Measurements from ENCODE around the gene IKZF2.

The IKZF2 gene

GRCh38 chr2:212970132-212970531 is 181.3 kb downstream of the IKZF2 start:
- Histone ChIP-seq H2AFZ (ENCODE audit: low read length) (no peak overlapping the region), H4K20me1 (ENCODE audit: insufficient read depth, low read length, poor library complexity, severe bottlenecking) (no peaks in the 10 kb centered on the region), H3K36me3 (ENCODE audit: insufficient read depth, low read length) (peaks cover 17% of the 10 kb centered on the region; the same call in 1 of the 2 replicates)

GRCh38 chr2:212968284-212969081 is 182.9 kb downstream of the IKZF2 start:
- Histone ChIP-seq H3K9me3 (ENCODE audit: insufficient read depth, low read depth, low read length) (no peaks in the 10 kb centered on the region), H4K20me1 (ENCODE audit: insufficient read depth, low read length, poor library complexity, severe bottlenecking) (no peaks in the 10 kb centered on the region), H3K4me2 (ENCODE audit: low read depth, low read length, poor library complexity, severe bottlenecking) (peak overlapping the region; percentile 9), H3K36me3 (ENCODE audit: insufficient read depth, low read length) (peaks cover 8% of the 10 kb centered on the region; the same call in 1 of the 2 replicates), H3K9ac (ENCODE audit: low read depth, low read length, poor library complexity, severe bottlenecking) (peak overlapping the region; percentile 48), H3F3A (ENCODE audit: low read depth) (no peaks in the 10 kb centered on the region), H3K79me2 (ENCODE audit: insufficient read depth, low read length) (no peaks in the 10 kb centered on the region), H3K4me1 (ENCODE audit: insufficient read depth, low read length, poor library complexity, severe bottlenecking) (peaks cover 46% of the 10 kb centered on the region), H2AFZ (ENCODE audit: low read length) (no peak overlapping the region), H3K4me3 (ENCODE audit: low read length, poor library complexity, severe bottlenecking) (no peak overlapping the region), H3K9me2 (replicated peaks; ENCODE audit: low read depth, low read length) (no peaks in the 10 kb centered on the region), H3K27me3 (ENCODE audit: insufficient read depth, low read length, poor library complexity, severe bottlenecking) (no peaks in the 10 kb centered on the region)
- TF ChIP-seq CTCF (conservative IDR thresholded peaks at IDR 0.05; ENCODE audit: low read length) (no peak), EZH2phosphoT487 (IDR thresholded peaks at IDR 0.05; ENCODE audit: borderline replicate concordance) (no peak)

More at GRCh38 chr2:212970132-212970531, 181.3 kb downstream of the IKZF2 start:
- H3F3A ChIP-seq (ENCODE audit: low read depth), result no peaks in the 10 kb centered on the region
- H3K9me2 ChIP-seq (replicated peaks; ENCODE audit: low read depth, low read length), result no peaks in the 10 kb centered on the region
- no peaks in the 10 kb centered on the region for H3K9me3 ChIP-seq (ENCODE audit: insufficient read depth, low read depth, low read length)
- no peak overlapping the region for H3K4me3 ChIP-seq (ENCODE audit: low read length, poor library complexity, severe bottlenecking)
- peaks cover 58% of the 10 kb centered on the region for H3K4me1 ChIP-seq (ENCODE audit: insufficient read depth, low read length, poor library complexity, severe bottlenecking)
- no peaks in the 10 kb centered on the region for H3K79me2 ChIP-seq (ENCODE audit: insufficient read depth, low read length)
- TF ChIP-seq CTCF (conservative IDR thresholded peaks at IDR 0.05; ENCODE audit: low read length) (no peak), EZH2phosphoT487 (IDR thresholded peaks at IDR 0.05; ENCODE audit: borderline replicate concordance) (no peak)
- H3K4me2 ChIP-seq (ENCODE audit: low read depth, low read length, poor library complexity, severe bottlenecking), result no peak overlapping the region
- H3K27me3 ChIP-seq (ENCODE audit: insufficient read depth, low read length, poor library complexity, severe bottlenecking), result no peaks in the 10 kb centered on the region
- H3K9ac ChIP-seq (ENCODE audit: low read depth, low read length, poor library complexity, severe bottlenecking), result peak overlapping the region; percentile 48

GRCh38 chr2:212966884-212967283 is 184.5 kb downstream of the IKZF2 start:
- Histone ChIP-seq H4K20me1 (ENCODE audit: insufficient read depth, low read length, poor library complexity, severe bottlenecking) (no peaks in the 10 kb centered on the region), H3K4me1 (ENCODE audit: insufficient read depth, low read length, poor library complexity, severe bottlenecking) (peaks cover 50% of the 10 kb centered on the region), H3K9ac (ENCODE audit: low read depth, low read length, poor library complexity, severe bottlenecking) (no peak overlapping the region), H3K79me2 (ENCODE audit: insufficient read depth, low read length) (0 out of 2 replicates have a peak, but pooled peaks cover 7% of the 10 kb centered on the region), H3K9me2 (replicated peaks; ENCODE audit: low read depth, low read length) (no peaks in the 10 kb centered on the region), H3K27me3 (ENCODE audit: insufficient read depth, low read length, poor library complexity, severe bottlenecking) (no peaks in the 10 kb centered on the region), H3K9me3 (ENCODE audit: insufficient read depth, low read depth, low read length) (no peaks in the 10 kb centered on the region), H3K4me3 (ENCODE audit: low read length, poor library complexity, severe bottlenecking) (no peak overlapping the region), H3F3A (ENCODE audit: low read depth) (no peaks in the 10 kb centered on the region), H2AFZ (ENCODE audit: low read length) (no peak overlapping the region), H3K4me2 (ENCODE audit: low read depth, low read length, poor library complexity, severe bottlenecking) (no peak overlapping the region), H3K36me3 (ENCODE audit: insufficient read depth, low read length) (peaks cover 5% of the 10 kb centered on the region; the same call in 1 of the 2 replicates)
- TF ChIP-seq CTCF (conservative IDR thresholded peaks at IDR 0.05; ENCODE audit: low read length), result no peak
- TF ChIP-seq EZH2phosphoT487 (IDR thresholded peaks at IDR 0.05; ENCODE audit: borderline replicate concordance), result no peak
